ENCODE data around the gene CDC6.
A peak's percentile ranks its signal among the peaks of the same experiment; 100 is the strongest.
"Not testable (repeated sequence)": the region's sequence is repeated elsewhere in the genome, so short reads cannot be mapped to it uniquely, and the experiment has no call there.

The CDC6 gene

DNA sequence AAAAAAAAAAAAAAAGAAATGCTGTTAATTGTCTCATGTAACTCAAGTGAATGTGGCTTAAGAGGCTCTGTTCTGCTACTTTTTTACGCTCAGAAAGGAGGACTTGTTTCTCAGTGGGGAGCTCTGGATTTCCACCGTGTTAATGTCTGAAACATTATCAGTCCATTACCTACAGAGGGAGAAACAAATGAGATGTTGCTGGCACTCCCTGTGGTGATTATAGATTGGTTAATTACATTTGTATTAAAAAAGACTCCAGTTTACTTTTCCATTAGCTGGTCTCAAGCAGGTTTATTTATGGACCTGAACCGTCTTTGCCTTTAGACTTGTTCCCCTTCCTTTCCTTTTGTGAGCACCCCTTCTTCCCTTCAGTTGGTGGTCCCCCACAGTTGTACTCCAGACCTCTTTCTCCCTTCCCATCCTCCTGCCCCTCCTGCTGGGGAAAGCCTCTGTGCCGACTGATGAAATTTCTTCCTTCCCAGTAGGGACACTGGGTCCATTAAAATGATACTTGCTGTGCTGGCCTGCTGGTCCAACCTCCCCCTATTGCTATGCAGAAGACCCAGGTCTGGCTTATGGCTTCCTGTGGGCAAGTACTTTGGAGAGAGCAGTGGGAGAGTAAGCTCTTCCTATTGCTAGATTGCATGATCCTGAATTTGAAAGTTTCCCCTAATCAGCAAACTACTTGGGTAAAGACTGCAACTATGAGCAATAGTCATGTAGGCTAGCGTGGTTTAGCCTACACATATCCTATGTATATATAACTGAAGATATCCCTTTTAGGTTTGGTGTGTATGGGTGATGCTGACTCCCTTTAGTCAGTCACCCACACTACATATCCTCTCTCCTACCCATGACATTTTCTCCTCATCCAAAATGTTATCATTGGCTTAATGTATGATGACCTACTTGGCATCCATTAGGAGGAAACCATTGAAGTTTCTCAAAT is 8.1 kb downstream of the CDC6 start:
- no peak for DNase-seq (ENCODE audit: low read depth)
- H3K4me3 ChIP-seq (ENCODE audit: control insufficient read depth, low read depth, low read length): no peak overlapping the region

DNA sequence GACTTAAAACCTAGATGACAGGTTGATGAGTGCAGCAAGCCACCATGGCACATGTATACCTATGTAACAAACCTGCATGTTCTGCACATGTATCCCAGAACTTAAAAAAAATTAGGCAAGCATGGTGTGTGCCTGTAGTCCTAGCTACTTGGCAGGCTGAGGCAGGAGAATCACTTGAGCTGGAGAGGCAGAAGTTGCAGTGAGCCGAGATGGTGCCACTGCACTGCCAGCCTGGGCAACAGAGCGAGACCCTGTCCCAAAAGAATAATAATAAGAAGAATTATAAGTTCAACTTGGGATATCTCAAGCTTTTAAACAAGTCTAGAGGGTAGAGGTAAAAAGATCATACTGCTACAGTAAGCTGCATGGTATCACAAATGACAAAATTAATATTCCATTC is 9.8 kb downstream of the CDC6 start:
- H3K4me3 ChIP-seq (ENCODE audit: control insufficient read depth, low read depth, low read length): no peak overlapping the region
- no peak for DNase-seq (ENCODE audit: low read depth)
- TF ChIP-seq, protein P1, sequence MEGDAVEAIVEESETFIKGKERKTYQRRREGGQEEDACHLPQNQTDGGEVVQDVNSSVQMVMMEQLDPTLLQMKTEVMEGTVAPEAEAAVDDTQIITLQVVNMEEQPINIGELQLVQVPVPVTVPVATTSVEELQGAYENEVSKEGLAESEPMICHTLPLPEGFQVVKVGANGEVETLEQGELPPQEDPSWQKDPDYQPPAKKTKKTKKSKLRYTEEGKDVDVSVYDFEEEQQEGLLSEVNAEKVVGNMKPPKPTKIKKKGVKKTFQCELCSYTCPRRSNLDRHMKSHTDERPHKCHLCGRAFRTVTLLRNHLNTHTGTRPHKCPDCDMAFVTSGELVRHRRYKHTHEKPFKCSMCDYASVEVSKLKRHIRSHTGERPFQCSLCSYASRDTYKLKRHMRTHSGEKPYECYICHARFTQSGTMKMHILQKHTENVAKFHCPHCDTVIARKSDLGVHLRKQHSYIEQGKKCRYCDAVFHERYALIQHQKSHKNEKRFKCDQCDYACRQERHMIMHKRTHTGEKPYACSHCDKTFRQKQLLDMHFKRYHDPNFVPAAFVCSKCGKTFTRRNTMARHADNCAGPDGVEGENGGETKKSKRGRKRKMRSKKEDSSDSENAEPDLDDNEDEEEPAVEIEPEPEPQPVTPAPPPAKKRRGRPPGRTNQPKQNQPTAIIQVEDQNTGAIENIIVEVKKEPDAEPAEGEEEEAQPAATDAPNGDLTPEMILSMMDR (IDR thresholded peaks at IDR 0.05; ENCODE audit: control insufficient read depth, insufficient read depth, low read depth, low read length, missing control alignments): no peak

More for the DNA sequence above, 8.1 kb downstream of the CDC6 start:
- TF ChIP-seq, protein P1 (IDR thresholded peaks at IDR 0.05; ENCODE audit: control insufficient read depth, insufficient read depth, low read depth, low read length, missing control alignments): no peak

DNA sequence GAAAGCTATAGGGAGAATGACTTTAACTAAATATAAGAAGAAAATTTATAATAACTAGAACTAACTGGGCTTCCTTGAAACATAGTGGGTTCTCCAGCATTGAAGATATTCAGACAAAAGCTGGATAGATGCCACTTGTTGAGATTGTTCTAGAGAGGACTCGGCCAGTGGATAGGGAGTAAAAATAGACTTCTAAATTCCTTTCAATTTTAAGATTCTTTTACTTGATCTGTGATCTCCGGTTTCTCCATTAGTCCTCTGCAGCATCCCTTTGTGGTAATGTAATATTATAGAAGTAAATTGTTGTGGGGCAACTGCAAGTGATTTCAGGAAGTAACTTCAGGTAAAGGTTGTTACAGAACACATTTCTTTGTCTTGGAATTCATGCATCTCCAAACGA is 11.0 kb downstream of the CDC6 start:
- no peak overlapping the region for H3K4me3 ChIP-seq (ENCODE audit: control insufficient read depth, low read depth, low read length)
- TF ChIP-seq, protein P1 (IDR thresholded peaks at IDR 0.05; ENCODE audit: control insufficient read depth, insufficient read depth, low read depth, low read length, missing control alignments): no peak
- DNase-seq (ENCODE audit: low read depth): no peak

DNA sequence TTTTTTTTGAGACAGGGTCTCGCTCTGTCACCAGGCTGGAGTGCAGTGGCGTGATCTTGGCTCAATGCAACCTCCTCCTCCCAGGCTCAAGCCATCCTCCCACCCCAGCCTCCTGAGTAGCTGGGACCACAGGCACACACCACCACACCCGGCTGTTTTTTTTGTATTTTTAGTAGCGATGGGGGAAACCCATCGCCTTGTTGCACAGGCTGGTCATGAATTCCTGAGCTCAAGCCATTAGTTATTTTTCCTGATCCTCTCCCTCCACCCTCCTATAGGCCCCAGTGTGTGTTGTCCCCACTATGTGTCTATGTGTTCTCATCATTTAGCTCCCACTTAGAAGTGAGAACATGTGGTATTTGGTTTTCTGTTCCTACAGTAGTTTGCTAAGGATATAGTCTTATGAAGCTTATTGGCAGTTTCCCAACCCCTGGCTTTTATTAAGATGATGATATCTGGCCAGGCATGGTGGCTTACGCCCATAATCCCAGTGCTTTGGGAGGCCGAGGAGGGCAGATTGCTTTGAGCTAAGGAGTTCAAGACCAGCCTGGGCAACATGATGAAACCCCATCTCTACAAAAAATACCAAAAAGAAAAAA is 11.6 kb downstream of the CDC6 start:
- DNase-seq (ENCODE audit: low read depth); H3K4me3 ChIP-seq (ENCODE audit: control insufficient read depth, low read depth, low read length): not testable (repeated sequence)

DNA sequence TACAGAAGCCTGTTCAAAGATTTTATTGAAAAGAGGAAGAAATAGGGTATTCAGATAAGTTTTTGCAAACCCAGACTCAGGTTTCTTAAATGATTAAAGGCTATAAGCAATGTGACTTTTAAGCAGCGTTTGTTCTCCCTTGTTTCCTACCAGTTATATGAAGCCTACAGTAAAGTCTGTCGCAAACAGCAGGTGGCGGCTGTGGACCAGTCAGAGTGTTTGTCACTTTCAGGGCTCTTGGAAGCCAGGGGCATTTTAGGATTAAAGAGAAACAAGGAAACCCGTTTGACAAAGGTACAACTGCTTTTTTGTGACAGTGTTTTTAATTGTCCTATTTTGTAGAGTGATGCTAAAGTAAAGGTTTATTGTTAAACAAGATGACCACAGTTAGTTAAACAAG is 13.6 kb downstream of the CDC6 start:
- H3K4me3 ChIP-seq (ENCODE audit: control insufficient read depth, low read depth, low read length): no peak overlapping the region
- DNase-seq (ENCODE audit: low read depth): no peak
- TF ChIP-seq, protein P1 (IDR thresholded peaks at IDR 0.05; ENCODE audit: control insufficient read depth, insufficient read depth, low read depth, low read length, missing control alignments): no peak

DNA sequence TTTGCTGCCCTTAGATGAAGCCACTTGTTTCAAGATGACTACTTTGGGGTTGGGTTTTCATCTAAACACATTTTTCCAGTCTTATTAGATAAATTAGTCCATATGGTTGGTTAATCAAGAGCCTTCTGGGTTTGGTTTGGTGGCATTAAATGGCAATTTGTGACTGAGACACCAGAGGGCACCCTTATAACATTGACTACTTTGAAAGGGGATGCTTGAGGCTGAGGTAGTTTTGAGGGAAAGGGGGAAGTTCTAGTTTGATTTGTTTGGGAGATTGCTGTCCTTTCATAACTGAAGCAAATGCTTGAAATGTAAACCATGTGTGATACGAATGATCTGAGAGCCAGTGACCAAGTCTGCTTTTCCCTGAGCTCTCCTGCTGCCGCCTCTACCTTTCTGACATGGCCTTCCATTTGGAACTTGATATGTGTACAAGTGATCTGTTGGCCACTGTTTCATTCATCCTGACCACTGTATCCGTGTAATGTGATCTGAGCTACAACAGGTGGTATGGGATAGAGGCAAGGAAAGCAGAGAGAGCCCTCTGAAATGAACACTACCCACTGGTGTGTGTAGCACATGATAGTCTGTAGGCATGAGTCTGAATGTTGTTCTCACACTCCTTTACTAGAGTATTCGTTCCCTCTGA is 15.5 kb downstream of the CDC6 start:
- DNase-seq (ENCODE audit: low read depth): no peak
- TF ChIP-seq, protein P1 (IDR thresholded peaks at IDR 0.05; ENCODE audit: control insufficient read depth, insufficient read depth, low read depth, low read length, missing control alignments): peak; percentile 67
- no peak overlapping the region for H3K4me3 ChIP-seq (ENCODE audit: control insufficient read depth, low read depth, low read length)
